HEK293T (cell line): Measurements from ENCODE around the gene ILK.

Experiments
- CTBP1 ChIP-seq: fragments of 450-650 bp; IDR thresholded peaks from 2 replicates; pipeline ENCODE4 v1.6.1; 2016; ENCODE audit warnings: borderline replicate concordance
- ELF4 ChIP-seq: fragments of 450-650 bp; IDR thresholded peaks from 2 replicates; pipeline ENCODE4 v1.6.1; 2017; ENCODE audit warnings: antibody characterized with exemption
- FOXK2 ChIP-seq: fragments of 450-650 bp; IDR thresholded peaks from 2 replicates; pipeline ENCODE4 v1.6.1; 2016; ENCODE audit warnings: mild to moderate bottlenecking
- SP1 ChIP-seq: fragments of 450-650 bp; IDR thresholded peaks from 2 replicates; pipeline ENCODE4 v1.6.1; 2017
- TARDBP ChIP-seq: fragments of 450-650 bp; IDR thresholded peaks from 2 replicates; pipeline ENCODE4 v1.6.1; 2016

GRCh38 chr11:6609502-6610015 lies 6.0 kb downstream of the ILK start:
- TF ChIP-seq FOXK2: no peak
- TF ChIP-seq ELF4: no peak
- no peak for TF ChIP-seq TARDBP
- TF ChIP-seq SP1: no peak
- no peak for TF ChIP-seq CTBP1
